ENCODE measurements around the gene GPR45. TPM values are rescaled to one million over a fixed set of nuclear protein-coding genes. Genes with fewer than 3 reads are reported as not detected.

GPR45 gene
- total and polyA plus RNA-seq, 9 donors, result not detected

DNA sequence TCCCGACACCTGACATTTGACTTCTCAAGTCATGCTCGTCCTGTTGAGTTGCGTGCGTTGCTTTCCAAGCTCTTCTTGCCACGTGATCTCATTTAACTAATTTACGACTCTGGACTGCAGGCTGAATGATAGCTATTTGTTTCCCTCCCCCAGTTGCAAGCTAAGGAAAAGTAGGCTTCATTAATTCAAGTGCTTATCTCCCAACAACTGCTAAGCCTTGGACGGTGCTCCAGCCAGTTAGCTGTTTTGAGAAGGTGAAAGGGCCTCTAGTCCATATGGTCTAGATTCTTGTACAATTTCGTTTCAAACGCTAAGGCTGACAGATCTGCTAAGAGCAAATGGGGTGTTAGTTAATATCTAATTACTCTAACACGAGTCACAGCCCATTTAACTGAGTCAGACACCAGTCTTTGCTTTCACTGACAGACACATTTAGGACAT lies 21.1 kb downstream of the GPR45 start:
- H3K9me3 ChIP-seq, result no peaks in the 10 kb centered on the region
- intact Hi-C loops (cut with DNase I), result no loop called here
- TF ChIP-seq, protein P1, sequence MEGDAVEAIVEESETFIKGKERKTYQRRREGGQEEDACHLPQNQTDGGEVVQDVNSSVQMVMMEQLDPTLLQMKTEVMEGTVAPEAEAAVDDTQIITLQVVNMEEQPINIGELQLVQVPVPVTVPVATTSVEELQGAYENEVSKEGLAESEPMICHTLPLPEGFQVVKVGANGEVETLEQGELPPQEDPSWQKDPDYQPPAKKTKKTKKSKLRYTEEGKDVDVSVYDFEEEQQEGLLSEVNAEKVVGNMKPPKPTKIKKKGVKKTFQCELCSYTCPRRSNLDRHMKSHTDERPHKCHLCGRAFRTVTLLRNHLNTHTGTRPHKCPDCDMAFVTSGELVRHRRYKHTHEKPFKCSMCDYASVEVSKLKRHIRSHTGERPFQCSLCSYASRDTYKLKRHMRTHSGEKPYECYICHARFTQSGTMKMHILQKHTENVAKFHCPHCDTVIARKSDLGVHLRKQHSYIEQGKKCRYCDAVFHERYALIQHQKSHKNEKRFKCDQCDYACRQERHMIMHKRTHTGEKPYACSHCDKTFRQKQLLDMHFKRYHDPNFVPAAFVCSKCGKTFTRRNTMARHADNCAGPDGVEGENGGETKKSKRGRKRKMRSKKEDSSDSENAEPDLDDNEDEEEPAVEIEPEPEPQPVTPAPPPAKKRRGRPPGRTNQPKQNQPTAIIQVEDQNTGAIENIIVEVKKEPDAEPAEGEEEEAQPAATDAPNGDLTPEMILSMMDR (IDR thresholded peaks at IDR 0.05), result no peak
- no peak for TF ChIP-seq POLR2A (IDR thresholded peaks at IDR 0.05)
- no peak for TF ChIP-seq EP300 (IDR thresholded peaks at IDR 0.05)
- no peak for DNase-seq
- no peaks in the 10 kb centered on the region for H3K27me3 ChIP-seq
- no peak overlapping the region for H3K27ac ChIP-seq
- H3K36me3 ChIP-seq, result no peaks in the 10 kb centered on the region
- WGBS, 3 donors, result 43 to 47% (median 47%) methylated on average over 10 of the region's 10 CpGs
- H3K4me3 ChIP-seq, result no peak overlapping the region
- no peaks in the 10 kb centered on the region for H3K4me1 ChIP-seq (ENCODE audit: insufficient read depth)

DNA sequence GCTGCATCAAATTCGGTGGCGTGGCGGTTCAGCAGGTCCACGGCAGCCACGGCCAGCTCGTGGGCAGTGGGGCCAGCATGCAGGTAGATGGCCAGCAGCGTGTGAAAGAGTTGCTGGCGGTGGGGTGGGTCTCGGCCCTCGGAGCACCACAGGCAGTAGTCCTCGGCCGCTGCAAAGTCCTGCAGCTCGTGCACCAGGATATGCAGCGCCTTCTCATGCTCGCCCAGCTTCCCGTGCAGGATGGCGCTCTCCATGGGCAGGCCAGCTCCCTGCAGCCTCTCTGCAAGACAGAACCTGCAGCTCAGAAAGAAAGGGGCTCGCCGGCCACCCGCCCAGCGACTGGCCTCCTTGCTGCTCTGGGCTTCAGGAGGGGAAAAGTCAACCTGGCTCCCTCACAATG lies 27.9 kb downstream of the GPR45 start:
- WGBS, 3 donors, result 93 to 98% (median 96%) methylated on average over 19 to 21 of the region's 21 CpGs
- TF ChIP-seq EP300 (IDR thresholded peaks at IDR 0.05) (no peak), POLR2A (IDR thresholded peaks at IDR 0.05) (no peak)
- TF ChIP-seq, protein P1 (IDR thresholded peaks at IDR 0.05), result no peak
- intact Hi-C loops (cut with DNase I), result no loop called here
- H3K27me3 ChIP-seq, result no peaks in the 10 kb centered on the region
- no peaks in the 10 kb centered on the region for H3K4me1 ChIP-seq (ENCODE audit: insufficient read depth)
- H3K4me3 ChIP-seq, result no peak overlapping the region
- no peaks in the 10 kb centered on the region for H3K9me3 ChIP-seq
- H3K36me3 ChIP-seq, result no peaks in the 10 kb centered on the region
- DNase-seq, result no peak
- no peak overlapping the region for H3K27ac ChIP-seq

DNA sequence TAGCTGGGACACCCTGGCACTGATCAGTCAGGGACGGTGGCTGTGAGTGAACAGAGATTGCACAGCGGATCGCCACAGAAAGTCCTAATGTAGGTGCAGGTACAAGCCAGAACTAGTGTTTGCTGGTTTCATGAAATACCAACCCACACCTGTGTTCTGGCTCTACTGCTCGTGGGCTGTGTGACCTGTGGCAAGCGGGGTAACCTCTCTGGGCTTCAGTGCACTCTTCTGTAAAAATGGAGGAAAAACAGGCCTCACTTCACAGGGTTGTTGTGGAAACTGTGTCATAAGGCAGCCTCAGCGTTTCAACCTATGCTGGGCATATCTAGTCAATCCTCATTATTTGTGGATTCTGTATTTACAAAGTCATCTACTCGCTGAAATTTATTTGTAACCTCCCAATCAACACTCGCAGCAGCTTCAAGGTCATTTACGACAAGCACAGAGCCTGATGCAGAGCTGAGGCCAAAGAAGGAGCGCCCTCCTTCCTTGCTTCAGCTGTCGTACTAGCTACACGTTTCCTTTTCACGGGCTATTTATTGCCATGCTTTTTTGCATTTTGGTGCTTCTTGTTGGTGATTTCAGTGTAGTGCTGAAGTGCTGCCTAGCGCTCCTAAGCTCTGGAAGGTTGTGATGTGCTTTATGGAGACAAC lies 30.0 kb downstream of the GPR45 start:
- TF ChIP-seq EP300 (IDR thresholded peaks at IDR 0.05), result no peak
- TF ChIP-seq POLR2A (IDR thresholded peaks at IDR 0.05), result no peak
- TF ChIP-seq, protein P1 (IDR thresholded peaks at IDR 0.05), result no peak
- H3K4me3 ChIP-seq, result no peak overlapping the region
- no peaks in the 10 kb centered on the region for H3K4me1 ChIP-seq (ENCODE audit: insufficient read depth)
- H3K27ac ChIP-seq, result no peak overlapping the region
- H3K9me3 ChIP-seq, result no peaks in the 10 kb centered on the region
- intact Hi-C loops (cut with DNase I), result no loop called here
- no peaks in the 10 kb centered on the region for H3K27me3 ChIP-seq
- 40 to 58% (median 48%) methylated on average over 14 of the region's 14 CpGs for WGBS, 3 donors
- no peak for DNase-seq
- H3K36me3 ChIP-seq, result no peaks in the 10 kb centered on the region

DNA sequence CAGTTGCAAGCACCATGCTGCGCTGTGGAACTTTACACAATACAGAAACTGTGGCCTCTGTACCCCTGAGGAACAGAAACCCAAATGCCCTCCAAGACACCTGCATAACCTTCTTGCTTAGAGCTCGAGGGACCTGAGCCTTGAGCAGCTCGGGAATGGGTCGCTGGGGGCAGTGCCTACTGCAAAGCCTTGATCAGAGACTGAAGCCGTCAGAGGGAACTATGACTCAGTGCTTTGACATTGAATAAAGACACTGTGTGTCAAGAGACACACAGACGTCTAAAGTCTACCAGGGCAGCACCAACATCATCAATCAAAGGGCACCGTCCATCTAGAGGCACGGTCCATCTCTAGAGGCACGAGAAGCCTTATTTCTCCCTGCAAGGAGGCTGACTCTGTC lies 30.6 kb downstream of the GPR45 start:
- 72 to 76% (median 73%) methylated on average over 9 of the region's 9 CpGs for WGBS, 3 donors
- TF ChIP-seq, protein P1 (IDR thresholded peaks at IDR 0.05), result no peak
- no peak for TF ChIP-seq POLR2A (IDR thresholded peaks at IDR 0.05)
- TF ChIP-seq EP300 (IDR thresholded peaks at IDR 0.05), result no peak
- Histone ChIP-seq H3K4me3 (no peak overlapping the region), H3K4me1 (ENCODE audit: insufficient read depth) (no peaks in the 10 kb centered on the region), H3K27ac (no peak overlapping the region), H3K9me3 (no peaks in the 10 kb centered on the region), H3K27me3 (no peaks in the 10 kb centered on the region), H3K36me3 (no peaks in the 10 kb centered on the region)
- intact Hi-C loops (cut with DNase I), result no loop called here
- DNase-seq, result no peak
